Gastroesophageal sphincter (tissue), 4 donors: ENCODE data around the gene RBFOX2. TPM values are rescaled to one million over a fixed set of nuclear protein-coding genes. Genes with fewer than 3 reads are reported as not detected.
"Not testable (repeated sequence)": the region's sequence is repeated elsewhere in the genome, so short reads cannot be mapped to it uniquely, and the experiment has no call there.

Experiments used
- ATAC-seq: fragments of 150-250 bp; one replicate; pipeline ENCODE4 v1.9.1; 2016; ENCODE audit warnings: mild to moderate bottlenecking, moderate library complexity
- H3K27ac ChIP-seq, 4 donors: fragments of 200-600 bp; sonication (generic) in 3 of 4; 1 replicate in 3 of 4; 2 replicates in 1 of 4; pipeline ENCODE4 v1.5.1; 2016 to 2019
- H3K27me3 ChIP-seq: fragments of 200-600 bp; sonication (generic); one replicate; pipeline ENCODE4 v1.5.1; 2019
- H3K36me3 ChIP-seq, 2 donors: fragments of 200-600 bp; sonication (generic); one replicate each; pipeline ENCODE4 v1.5.1; 2019; ENCODE audit warnings: control low read depth in 1 of 2
- H3K4me1 ChIP-seq, 3 donors: fragments of 200-600 bp; sonication (generic); 1 replicate in 2 of 3; 2 replicates in 1 of 3; pipeline ENCODE4 v1.5.1; 2016 to 2019; ENCODE audit warnings: control low read depth in 2 of 3
- H3K4me3 ChIP-seq, 2 donors: fragments of 200-600 bp; sonication (generic); one replicate each; pipeline ENCODE4 v1.5.1; 2019; ENCODE audit warnings: mild to moderate bottlenecking in 1 of 2, moderate library complexity in 1 of 2
- H3K9me3 ChIP-seq, 3 donors: fragments of 200-600 bp; sonication (generic); one replicate each; pipeline ENCODE4 v1.5.1; 2017 to 2019; ENCODE audit warnings: control low read depth in 2 of 3
- EP300 ChIP-seq: sonication (generic); formaldehyde crosslinking; IDR thresholded peaks from one replicate; pipeline ENCODE4 v1.6.1; 2017; ENCODE audit warnings: antibody characterized with exemption, mild to moderate bottlenecking
- POLR2A ChIP-seq, 2 donors: fragments of 450-650 bp; IDR thresholded peaks; one replicate each; pipeline ENCODE4 v1.6.1; 2017; ENCODE audit warnings: antibody characterized with exemption in 2 of 2, mild to moderate bottlenecking in 2 of 2, moderate library complexity in 1 of 2
- POLR2AphosphoS5 ChIP-seq: sonication (generic); formaldehyde crosslinking; IDR thresholded peaks from one replicate; pipeline ENCODE4 v1.6.1; 2017; ENCODE audit warnings: antibody characterized with exemption
- WGBS, 2 donors: methylation state at CpG; one replicate each; pipeline ENCODE4 v1.1.5; 2018; ENCODE audit warnings: low coverage in 1 of 2; 5-methylcytosine and 5-hydroxymethylcytosine counted together
- total RNA-seq, 4 donors: library from RNA; depleted of rRNA; stranded (reverse); fragments of >200 nt; gene quantifications; one replicate each; pipeline ENCODE4 v1.1.0, GENCODE V29; 2016
- TF ChIP-seq, protein P1 (sequence below), 4 experiments: fragments of 200-600 bp in 2 of 4; fragments of 450-650 bp in 2 of 4; sonication (generic) in 1 of 4; IDR thresholded peaks; one replicate each; pipeline ENCODE4 v1.5.1; 2017 to 2019; ENCODE audit warnings: antibody characterized with exemption in 4 of 4, mild to moderate bottlenecking in 2 of 4, moderate library complexity in 2 of 4

The RBFOX2 gene
- total RNA-seq, 4 donors from 2014 or later = 120 to 197 (median 169) TPM

GRCh38 chr22:36021606-36022153, 6.9 kb downstream of the RBFOX2 start:
- ATAC-seq = no peak
- Histone ChIP-seq H3K4me1 (peaks cover 29 to 91% (median 35%) of the 10 kb centered on the region in 3 donors), H3K36me3 (no peaks in the 10 kb centered on the region), H3K27me3 (no peaks in the 10 kb centered on the region), H3K27ac (peak overlapping the region; percentile 69 to 81 (median 72)), H3K9me3 (no peaks in the 10 kb centered on the region), H3K4me3 (peak overlapping the region in 1 of 2 donors; percentile 10)
- 5 to 38% methylated on average over 2 of the region's 2 CpGs for WGBS, 2 donors
- no peak for TF ChIP-seq POLR2A (IDR thresholded peaks at IDR 0.05)
- no peak for TF ChIP-seq POLR2AphosphoS5
- TF ChIP-seq, protein P1, sequence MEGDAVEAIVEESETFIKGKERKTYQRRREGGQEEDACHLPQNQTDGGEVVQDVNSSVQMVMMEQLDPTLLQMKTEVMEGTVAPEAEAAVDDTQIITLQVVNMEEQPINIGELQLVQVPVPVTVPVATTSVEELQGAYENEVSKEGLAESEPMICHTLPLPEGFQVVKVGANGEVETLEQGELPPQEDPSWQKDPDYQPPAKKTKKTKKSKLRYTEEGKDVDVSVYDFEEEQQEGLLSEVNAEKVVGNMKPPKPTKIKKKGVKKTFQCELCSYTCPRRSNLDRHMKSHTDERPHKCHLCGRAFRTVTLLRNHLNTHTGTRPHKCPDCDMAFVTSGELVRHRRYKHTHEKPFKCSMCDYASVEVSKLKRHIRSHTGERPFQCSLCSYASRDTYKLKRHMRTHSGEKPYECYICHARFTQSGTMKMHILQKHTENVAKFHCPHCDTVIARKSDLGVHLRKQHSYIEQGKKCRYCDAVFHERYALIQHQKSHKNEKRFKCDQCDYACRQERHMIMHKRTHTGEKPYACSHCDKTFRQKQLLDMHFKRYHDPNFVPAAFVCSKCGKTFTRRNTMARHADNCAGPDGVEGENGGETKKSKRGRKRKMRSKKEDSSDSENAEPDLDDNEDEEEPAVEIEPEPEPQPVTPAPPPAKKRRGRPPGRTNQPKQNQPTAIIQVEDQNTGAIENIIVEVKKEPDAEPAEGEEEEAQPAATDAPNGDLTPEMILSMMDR (IDR thresholded peaks at IDR 0.05) = no peak
- TF ChIP-seq EP300 = no peak

- ATAC-seq, H3K36me3 ChIP-seq, H3K4me3 ChIP-seq, H3K9me3 ChIP-seq, H3K27me3 ChIP-seq: not testable (repeated sequence)
- Histone ChIP-seq H3K4me1 (peaks cover 31 to 91% (median 37%) of the 10 kb centered on the region in 3 donors), H3K27ac (peak overlapping the region in 1 of 4 donors; percentile 69)
- WGBS, 2 donors = 60 to 88% methylated on average over 1 of the region's 3 CpGs
Observed at GRCh38 chr22:36020865-36021264, 7.8 kb downstream of the RBFOX2 start.

GRCh38 chr22:36017651-36018091, 11.0 kb downstream of the RBFOX2 start:
- TF ChIP-seq EP300 (no peak), POLR2A (IDR thresholded peaks at IDR 0.05) (no peak), POLR2AphosphoS5 (no peak)
- TF ChIP-seq, protein P1 (IDR thresholded peaks at IDR 0.05) = no peak
- Histone ChIP-seq H3K9me3 (no peaks in the 10 kb centered on the region), H3K36me3 (no peaks in the 10 kb centered on the region), H3K27me3 (no peaks in the 10 kb centered on the region), H3K4me3 (no peak overlapping the region), H3K4me1 (peaks cover 32 to 91% (median 38%) of the 10 kb centered on the region in 3 donors), H3K27ac (peak overlapping the region in 2 of 4 donors; percentile 49 to 74)
- WGBS, 2 donors = 39 to 59% methylated on average over 3 of the region's 3 CpGs
- no peak for ATAC-seq

DNA sequence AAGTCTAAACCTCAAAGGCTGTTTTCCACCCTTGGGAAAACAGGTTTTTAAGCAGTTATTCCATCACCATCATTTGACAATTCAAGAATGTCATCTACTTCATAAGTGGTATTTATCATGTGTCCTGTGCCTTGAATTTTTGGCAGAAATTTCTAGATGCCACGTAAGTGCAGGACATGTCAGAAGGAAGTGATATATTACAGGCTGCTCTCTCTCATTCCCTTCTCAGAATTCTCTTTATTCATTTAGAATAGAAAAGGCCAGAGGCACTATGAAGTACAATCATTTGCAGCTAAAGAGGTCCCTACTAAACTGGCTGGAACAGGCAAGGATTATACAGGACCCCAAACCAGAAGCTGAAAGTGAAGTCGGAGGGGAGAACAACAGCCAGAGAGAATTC, 11.9 kb downstream of the RBFOX2 start:
- TF ChIP-seq POLR2A (IDR thresholded peaks at IDR 0.05) (no peak), POLR2AphosphoS5 (peak; percentile 40)
- TF ChIP-seq, protein P1 (IDR thresholded peaks at IDR 0.05) = no peak
- 12 to 17% methylated on average over 2 of the region's 2 CpGs for WGBS, 2 donors
- Histone ChIP-seq H3K4me1 (peaks cover 29 to 91% (median 30%) of the 10 kb centered on the region in 3 donors), H3K27me3 (no peaks in the 10 kb centered on the region), H3K4me3 (no peak overlapping the region), H3K27ac (peak overlapping the region; percentile 54 to 74 (median 66)), H3K9me3 (no peaks in the 10 kb centered on the region), H3K36me3 (no peaks in the 10 kb centered on the region)
- no peak for ATAC-seq

GRCh38 chr22:36015811-36016529, 12.7 kb downstream of the RBFOX2 start:
- Histone ChIP-seq H3K27me3 (no peaks in the 10 kb centered on the region), H3K27ac (peak overlapping the region; percentile 54 to 74 (median 66)), H3K36me3 (no peaks in the 10 kb centered on the region), H3K4me3 (no peak overlapping the region), H3K9me3 (no peaks in the 10 kb centered on the region), H3K4me1 (peaks cover 27 to 91% (median 30%) of the 10 kb centered on the region in 3 donors)
- TF ChIP-seq, protein P1 (IDR thresholded peaks at IDR 0.05) = no peak
- no peak for TF ChIP-seq POLR2A (IDR thresholded peaks at IDR 0.05)
- TF ChIP-seq POLR2AphosphoS5 = no peak
- TF ChIP-seq EP300 = no peak
- 11 to 30% methylated on average over 1 to 2 of the region's 2 CpGs for WGBS, 2 donors
- ATAC-seq = no peak
